Hepatic stellate cell (primary cell): ENCODE results near the gene BARX1.
"Not testable (repeated sequence)": the region's sequence is repeated elsewhere in the genome, so short reads cannot be mapped to it uniquely, and the experiment has no call there.

ENCODE experiments used
- DNase-seq: peaks from one replicate; pipeline ENCODE4 v3.0.0; 2011; ENCODE audit warnings: low spot score

BARX1 gene

GRCh38 chr9:93951655-93952118 is 3.5 kb downstream of the BARX1 start:
- DNase-seq, result no peak

GRCh38 chr9:93950619-93951601 is 4.2 kb downstream of the BARX1 start:
- DNase-seq, result peak; percentile 59

DNA sequence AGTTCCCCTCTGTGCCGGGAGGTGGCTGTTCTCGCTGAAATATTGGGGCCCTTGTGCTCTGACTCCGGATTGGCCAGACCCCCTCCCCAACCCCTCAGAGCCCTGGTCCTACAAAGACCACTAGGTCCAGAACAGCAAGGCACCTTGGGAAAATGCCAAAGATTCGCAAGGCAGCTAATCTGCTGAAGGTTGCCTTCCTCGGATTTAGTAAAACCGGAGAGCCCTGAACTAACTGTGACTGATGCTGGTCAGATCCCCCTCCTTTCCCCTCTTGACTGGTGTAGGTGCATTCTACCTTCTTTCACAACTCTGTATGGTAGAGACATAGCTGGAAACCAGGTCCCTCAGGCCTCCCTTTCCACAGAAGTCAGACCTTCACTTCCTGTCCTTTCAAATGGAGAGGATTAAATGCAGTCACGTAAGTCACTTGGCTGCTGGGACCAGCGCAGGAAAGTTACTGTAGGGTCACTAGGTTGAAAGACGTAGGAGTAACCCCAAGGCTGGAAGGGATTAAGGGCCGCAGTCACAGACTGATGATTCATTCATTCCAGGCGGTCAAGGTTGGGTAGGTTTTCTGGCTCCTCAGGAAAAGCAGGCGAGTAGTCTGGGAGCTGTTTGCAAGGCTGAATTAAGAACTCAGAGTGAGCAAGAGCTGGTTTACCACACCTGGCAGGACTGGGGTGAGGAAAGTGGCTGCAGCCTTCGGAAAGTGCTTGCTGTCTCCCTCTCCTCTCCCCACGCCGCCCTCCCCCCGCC is 5.3 kb downstream of the BARX1 start:
- DNase-seq, result no peak

DNA sequence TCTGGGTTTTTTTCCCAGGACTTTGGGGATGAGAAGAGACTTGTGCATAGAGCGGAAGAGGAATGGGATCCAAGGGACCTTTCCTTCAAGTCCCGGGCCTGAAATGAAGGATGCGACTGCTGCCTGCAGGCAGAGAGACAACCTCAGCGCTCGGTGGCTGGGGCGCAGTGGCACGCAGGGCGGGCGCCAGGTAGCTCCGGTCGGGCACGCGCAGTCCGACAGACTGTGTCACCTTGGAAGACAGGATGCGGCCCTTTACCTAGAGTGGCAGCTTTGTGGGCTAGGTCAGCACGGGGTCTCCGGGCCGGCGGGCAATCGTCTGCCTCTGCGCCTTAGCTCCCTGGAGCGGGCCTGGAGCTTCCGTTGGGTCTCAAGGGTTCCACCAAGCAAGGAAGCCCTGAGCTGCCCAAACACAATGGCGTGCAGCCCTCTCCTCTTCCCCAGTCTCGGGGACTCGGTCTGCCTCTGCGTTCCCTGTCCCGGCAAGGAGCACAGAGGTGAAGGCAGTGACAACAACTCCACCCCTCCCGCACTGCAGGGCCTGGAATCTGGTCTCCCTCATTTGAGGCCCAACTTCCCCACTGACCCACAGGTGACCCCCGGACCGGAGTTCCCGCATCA is 6.0 kb downstream of the BARX1 start:
- DNase-seq, result no peak

DNA sequence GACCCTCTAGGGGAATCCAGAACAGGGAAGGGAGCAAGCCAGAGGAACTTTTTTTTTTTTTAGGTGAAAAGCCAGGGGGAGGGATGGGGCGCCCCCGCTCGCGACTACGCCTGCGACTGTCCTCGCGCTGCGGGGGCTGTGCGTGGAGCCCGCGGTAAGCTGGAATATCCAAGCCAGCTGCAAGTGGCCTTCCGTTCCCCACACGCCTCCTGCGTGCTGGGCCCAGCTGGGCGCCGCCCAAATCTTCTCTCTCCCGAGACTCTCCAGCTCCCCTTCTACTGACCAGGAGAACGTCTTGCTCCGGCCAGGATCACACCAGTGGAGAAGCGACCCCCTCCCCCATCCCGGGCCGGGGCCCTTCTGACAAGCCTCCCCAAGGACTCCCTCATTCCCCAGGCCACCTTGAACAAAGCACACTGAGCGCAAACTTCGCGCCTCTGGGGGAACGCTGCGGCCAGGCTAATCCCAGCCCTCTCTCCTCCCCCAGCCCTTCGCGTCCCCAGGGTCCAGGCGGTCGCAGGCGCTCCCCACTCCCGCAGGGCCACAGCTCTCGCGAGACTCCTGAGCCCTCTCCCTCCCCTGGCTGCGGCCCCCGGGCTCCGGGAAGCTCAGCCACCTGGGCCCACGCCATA is 6.6 kb downstream of the BARX1 start:
- no peak for DNase-seq

- DNase-seq, result no peak
Measured at GRCh38 chr9:93947409-93948070, 7.6 kb downstream of the BARX1 start.

DNA sequence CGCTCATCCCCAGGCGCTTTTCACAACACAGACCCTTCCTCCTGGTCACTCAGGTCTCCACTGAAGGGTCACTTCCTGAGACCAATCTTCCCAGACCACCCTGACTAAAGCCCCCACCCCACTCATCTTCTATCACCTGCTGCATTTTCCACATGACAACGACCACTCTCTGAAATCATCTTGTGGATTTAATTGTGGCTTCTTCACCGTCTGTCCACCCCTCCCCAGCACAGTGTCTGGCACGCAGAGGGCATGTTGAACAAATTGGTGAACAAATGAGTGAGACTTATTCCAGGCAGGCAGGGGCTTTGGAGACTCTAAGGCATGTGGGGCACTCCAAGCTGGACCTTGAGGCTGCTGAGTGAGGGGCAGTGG is 8.8 kb downstream of the BARX1 start:
- DNase-seq, result no peak

- DNase-seq, result no peak
Measured at GRCh38 chr9:93945400-93946337, 9.5 kb downstream of the BARX1 start.

DNA sequence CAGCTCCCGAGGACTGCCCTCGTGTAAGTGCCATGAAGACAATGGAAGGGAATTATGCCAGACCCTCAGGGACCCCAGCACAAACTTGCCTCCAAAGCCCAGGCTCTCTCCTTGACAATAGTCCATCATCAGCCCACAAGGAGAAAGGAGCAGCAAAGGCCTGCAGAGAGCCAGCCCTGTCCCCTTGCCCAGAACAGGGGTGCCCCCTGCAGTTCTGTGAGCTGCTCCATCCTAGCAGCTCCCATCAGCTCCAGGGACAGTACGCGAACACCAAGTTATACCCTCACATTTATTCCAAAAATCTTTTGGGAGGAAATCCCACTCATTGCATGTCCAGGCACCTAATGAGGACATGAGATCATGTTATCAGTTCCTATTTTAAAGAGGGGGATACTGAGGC is 11.1 kb downstream of the BARX1 start:
- DNase-seq, result no peak

DNA sequence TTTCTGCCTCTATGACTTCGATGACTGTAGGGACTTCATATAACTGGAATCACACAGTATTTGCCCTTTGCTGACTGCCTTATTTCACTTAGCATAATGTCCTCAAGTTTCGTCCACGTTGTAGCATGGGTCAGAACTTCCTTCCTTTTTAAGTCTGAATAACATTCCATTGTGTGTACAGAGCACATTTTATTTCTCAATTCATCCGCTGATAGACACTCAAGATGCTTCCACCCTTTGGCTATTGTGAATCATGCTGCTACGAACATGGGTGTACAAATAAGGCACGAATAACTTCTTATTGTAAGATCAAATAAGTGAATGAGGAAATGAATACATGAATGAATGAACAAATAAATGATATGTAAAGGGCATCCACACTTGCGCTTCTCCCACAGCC is 13.0 kb downstream of the BARX1 start:
- no peak for DNase-seq

GRCh38 chr9:93941493-93941892 is 13.7 kb downstream of the BARX1 start:
- DNase-seq, result no peak

GRCh38 chr9:93940951-93941350 is 14.2 kb downstream of the BARX1 start:
- no peak for DNase-seq

DNA sequence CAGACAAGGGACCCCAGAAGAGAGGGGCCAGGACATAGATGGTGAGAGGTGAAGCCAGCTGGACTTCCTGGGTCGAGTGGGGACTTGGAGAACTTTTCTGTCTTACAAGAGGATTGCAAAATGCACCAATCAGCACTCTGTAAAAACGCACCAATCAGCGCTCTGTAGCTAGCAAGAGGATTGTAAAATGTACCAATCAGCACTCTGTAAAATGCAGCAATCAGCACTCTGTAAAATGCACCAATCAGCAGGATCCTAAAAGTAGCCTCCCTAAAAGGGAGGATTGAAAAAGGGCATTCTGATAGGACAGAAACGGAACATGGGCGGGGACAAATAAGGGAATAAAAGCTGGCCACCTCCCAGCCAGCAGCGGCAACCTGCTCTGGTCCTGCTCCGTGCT is 15.6 kb downstream of the BARX1 start:
- DNase-seq, result not testable (repeated sequence)

DNA sequence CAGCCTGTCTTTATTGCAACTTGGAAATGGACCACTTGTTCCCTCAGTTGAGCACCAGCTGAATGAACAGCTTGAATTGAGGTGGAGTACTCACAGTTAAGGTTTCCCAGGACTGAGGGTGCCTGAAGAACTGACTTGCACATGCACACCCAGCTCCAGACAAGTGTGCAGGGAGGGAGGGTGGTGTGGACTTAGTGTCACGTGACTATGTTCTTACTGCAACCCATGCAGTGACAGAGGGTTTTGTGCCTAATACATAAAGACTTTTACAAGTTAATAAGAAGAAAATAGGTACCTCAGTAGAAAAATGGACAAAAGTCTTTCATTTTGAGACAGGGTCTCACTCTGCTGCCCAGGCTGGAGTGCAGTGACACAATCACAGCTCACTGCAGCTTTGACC is 18.0 kb downstream of the BARX1 start:
- no peak for DNase-seq

DNA sequence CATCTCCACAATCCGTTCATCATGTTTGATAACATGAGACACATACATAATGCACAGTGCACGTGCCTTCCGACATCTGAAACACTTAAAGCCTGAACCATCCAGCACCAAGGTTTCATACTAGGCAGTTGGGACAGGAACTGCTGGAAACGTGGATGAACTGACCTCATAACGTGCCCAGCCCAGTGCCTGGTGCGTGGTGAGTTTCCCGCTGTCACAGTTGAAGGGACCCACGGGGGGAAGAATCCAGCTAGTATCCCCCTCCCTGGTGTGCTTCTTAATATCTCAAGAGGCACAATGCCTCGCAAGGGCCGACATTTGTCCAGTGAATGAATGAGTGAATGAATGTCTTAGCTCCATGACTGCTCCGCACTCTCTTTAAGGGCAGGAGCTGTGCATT is 23.2 kb downstream of the BARX1 start:
- no peak for DNase-seq

- DNase-seq, result no peak
Measured at GRCh38 chr9:93930070-93930469, 25.1 kb downstream of the BARX1 start.

DNA sequence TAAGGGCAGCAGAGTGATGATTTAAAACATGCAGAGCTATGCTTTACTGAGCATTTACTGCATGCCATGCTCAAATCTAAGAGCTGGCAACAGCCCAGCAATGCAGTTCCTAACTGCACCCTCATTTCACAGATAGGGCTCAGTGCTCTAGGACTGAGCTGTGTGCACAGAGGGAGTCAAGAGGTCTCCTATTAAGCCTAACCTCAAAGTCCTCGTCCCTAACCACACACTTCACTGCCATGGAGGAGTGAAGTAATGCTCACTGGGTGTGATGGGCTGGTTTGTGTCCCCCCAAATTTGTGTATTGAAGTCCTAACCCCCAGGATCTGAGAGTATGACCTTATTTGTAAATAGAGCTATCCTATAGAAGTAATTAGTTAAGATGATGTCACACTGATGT is 25.9 kb downstream of the BARX1 start:
- DNase-seq, result no peak

DNA sequence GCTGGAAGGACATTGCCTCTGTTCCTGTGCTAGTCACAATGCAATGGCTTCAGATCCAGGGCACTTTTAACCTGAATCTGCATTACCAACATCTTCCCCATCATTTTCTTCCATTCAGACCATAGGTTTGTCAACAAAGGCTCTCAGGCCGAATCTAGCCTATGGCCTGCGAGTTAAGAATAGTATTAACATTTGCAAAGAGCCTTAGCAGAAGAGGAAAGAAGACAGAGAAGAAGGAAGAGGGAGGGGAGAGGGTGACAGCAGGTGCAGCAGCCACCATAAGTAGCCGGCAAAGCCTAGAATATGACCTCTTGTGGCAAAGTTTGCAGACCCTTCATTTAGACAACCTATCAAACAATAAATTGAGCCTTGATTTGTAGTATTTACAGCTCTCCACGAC is 32.6 kb downstream of the BARX1 start:
- DNase-seq, result no peak

DNA sequence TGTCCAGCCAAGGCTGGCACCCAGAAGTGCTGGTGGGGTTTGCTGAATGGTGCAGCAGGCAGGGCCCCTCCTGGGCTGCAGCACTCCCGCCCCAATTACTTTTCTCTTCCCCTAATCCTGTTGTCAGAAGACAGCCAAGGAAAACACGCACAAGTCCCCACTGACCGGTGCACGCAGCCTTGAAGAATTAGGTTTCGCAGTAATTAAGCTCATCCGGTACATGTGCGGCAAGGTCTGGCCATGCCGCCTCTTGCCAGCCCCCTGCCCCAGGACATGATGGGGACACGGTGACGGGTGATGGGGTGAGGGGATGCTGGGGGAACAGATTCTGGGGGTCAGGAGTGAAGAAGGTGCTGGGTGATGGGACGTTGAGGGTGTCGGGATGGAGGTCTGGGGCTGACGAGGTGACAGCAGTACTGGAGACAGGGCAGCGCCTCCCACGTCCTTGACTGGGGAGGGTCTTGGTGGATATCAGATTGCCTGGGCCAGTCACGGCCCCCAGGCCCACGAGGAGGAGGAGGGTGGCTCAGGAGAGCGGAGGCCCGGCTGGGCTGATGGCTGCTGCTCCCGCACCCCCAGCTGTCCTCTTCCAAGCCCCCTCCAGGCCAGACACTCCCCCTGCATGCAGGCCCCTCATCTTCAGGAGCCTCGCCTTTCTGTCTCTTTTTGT is 34.9 kb downstream of the BARX1 start:
- DNase-seq, result no peak

- no peak for DNase-seq
Measured at GRCh38 chr9:93918061-93918460, 37.1 kb downstream of the BARX1 start.
